ENCODE results near the gene CCDC80. TPM values are rescaled to one million over a fixed set of nuclear protein-coding genes. Genes with fewer than 3 reads are reported as not detected.

CCDC80 gene, protein sequence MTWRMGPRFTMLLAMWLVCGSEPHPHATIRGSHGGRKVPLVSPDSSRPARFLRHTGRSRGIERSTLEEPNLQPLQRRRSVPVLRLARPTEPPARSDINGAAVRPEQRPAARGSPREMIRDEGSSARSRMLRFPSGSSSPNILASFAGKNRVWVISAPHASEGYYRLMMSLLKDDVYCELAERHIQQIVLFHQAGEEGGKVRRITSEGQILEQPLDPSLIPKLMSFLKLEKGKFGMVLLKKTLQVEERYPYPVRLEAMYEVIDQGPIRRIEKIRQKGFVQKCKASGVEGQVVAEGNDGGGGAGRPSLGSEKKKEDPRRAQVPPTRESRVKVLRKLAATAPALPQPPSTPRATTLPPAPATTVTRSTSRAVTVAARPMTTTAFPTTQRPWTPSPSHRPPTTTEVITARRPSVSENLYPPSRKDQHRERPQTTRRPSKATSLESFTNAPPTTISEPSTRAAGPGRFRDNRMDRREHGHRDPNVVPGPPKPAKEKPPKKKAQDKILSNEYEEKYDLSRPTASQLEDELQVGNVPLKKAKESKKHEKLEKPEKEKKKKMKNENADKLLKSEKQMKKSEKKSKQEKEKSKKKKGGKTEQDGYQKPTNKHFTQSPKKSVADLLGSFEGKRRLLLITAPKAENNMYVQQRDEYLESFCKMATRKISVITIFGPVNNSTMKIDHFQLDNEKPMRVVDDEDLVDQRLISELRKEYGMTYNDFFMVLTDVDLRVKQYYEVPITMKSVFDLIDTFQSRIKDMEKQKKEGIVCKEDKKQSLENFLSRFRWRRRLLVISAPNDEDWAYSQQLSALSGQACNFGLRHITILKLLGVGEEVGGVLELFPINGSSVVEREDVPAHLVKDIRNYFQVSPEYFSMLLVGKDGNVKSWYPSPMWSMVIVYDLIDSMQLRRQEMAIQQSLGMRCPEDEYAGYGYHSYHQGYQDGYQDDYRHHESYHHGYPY
- total RNA-seq: 386 and 910 TPM in 2 replicates

DNA sequence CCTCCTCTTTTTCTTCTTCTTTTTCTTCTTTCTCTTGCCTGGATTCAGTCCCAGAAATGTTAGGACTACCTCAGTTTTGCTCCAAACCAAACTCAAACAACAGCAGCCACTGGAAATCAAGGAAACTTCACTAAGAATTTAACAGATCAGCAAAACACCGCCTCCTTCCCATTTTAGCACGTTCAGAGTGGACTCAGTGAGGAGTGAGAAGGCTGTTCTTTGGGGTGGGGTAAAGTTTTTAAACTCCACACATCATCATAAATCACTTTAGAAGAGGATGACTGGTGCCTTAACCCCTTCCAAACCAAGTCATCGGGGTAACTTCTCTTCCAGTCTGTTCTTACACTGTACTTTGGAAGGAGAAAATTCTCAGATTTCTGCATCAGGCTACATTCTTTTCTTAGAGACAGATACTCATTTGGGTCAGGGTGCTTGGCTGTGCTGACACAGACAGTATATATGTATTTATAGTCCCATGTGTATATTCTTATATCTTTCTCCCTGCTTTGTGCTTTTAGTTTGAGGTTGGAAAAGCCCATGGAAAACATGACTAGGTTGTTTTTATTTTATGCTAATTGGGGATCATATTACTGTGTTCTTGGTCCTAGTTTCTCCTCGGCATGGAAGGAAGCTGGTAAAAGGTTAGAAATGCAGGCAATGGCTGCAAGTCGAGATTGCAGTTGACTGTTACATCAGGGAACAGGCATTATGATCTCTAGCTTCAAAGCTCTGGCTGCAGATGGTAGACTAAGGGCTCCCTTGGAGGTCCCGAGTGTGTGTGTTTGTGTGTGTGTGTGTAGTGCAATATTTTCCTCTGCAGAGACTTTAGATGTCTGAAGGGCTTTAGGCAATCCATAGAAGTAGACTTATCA lies at the start of gene CCDC80:
TSS of gene CCDC80 (minus strand) at position 214 of the 872 bp plus-strand sequence. CDS start 1,238 bp downstream, outside the sequence.

DNA sequence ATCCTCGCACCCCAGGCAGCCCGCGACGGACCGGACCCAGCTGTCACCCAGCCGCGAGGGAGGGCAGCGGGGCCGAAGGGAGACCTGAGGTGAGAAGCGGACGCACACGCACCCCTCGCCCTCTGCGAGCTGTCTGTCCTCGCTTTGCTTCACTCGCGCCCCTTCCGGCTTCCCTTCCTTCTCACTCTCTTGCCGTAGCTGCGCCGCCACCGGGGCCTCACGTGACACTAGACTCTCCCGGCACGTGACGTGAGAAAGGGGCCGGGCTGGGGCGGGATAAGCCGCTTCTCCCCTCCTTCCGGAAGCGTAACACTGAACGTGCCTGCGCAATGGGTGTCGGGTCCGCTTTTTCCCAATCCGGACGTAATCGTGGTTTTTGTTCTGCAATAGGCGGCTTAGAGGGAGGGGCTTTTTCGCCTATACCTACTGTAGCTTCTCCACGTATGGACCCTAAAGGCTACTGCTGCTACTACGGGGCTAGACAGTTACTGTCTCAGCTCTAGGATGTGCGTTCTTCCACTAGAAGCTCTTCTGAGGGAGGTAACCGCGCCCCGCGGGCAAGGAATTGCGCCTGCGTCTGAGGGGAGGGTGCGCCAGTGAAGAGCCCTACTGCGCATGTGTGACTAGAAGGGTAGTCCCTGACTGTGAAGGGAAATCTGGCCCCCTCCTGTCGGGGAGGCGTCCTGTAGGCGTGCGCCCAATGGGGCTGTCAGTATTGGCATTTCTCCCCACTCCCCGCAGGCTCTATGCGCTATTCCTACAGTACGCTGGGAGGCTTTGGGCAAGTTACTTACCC lies 79.0 kb downstream of the CCDC80 start, which contains the start of the genes ATG3 and SLC35A5:
TSS of gene ATG3 (minus strand) at position 229 of the 796 bp plus-strand sequence. CDS start 434 bp downstream, outside the sequence.
TSS of gene SLC35A5 (plus strand) at position 312 of the 796 bp plus-strand sequence. CDS start 1,359 bp downstream, outside the sequence.

Other genes starting within 250 kb of the CCDC80 start
- gene BTLA, start 141.7 kb downstream of the CCDC80 start, total RNA-seq: under 0.01 TPM in 1 of 2 replicates, not detected in the other
- 81.5 and 105 TPM in 2 replicates for gene ATG3, start 79.2 kb downstream of the CCDC80 start, total RNA-seq
- 27.3 and 33.7 TPM in 2 replicates for gene SLC35A5, start 79.1 kb downstream of the CCDC80 start, total RNA-seq
- gene CD200R1L, start 205.7 kb upstream of the CCDC80 start, total RNA-seq: not detected in 2 replicates

All from smooth muscle cell of trachea (primary cell).